GM19397 (cell line): ENCODE measurements around the gene POLRMT.
A peak's percentile ranks its signal among the peaks of the same experiment; 100 is the strongest.
"Not testable (repeated sequence)": the region's sequence is repeated elsewhere in the genome, so short reads cannot be mapped to it uniquely, and the experiment has no call there.

Source experiments
- ATAC-seq: cut with Tn5 transposase; IDR thresholded peaks from one replicate; pipeline ENCODE4 v1.9.1; 2021; ENCODE audit warnings: mild to moderate bottlenecking, moderate library complexity; ENCODE audit not compliant: unreplicated experiment

The POLRMT gene

GRCh38 chr19:633068-633785, at the start of gene POLRMT:
Gene POLRMT (minus strand): TSS chr19:633537. CDS start chr19:633512, 25 bp downstream.
- peak; percentile 82 for ATAC-seq

GRCh38 chr19:682678-683320, 49.5 kb upstream of the POLRMT start:
- ATAC-seq, result no peak

DNA sequence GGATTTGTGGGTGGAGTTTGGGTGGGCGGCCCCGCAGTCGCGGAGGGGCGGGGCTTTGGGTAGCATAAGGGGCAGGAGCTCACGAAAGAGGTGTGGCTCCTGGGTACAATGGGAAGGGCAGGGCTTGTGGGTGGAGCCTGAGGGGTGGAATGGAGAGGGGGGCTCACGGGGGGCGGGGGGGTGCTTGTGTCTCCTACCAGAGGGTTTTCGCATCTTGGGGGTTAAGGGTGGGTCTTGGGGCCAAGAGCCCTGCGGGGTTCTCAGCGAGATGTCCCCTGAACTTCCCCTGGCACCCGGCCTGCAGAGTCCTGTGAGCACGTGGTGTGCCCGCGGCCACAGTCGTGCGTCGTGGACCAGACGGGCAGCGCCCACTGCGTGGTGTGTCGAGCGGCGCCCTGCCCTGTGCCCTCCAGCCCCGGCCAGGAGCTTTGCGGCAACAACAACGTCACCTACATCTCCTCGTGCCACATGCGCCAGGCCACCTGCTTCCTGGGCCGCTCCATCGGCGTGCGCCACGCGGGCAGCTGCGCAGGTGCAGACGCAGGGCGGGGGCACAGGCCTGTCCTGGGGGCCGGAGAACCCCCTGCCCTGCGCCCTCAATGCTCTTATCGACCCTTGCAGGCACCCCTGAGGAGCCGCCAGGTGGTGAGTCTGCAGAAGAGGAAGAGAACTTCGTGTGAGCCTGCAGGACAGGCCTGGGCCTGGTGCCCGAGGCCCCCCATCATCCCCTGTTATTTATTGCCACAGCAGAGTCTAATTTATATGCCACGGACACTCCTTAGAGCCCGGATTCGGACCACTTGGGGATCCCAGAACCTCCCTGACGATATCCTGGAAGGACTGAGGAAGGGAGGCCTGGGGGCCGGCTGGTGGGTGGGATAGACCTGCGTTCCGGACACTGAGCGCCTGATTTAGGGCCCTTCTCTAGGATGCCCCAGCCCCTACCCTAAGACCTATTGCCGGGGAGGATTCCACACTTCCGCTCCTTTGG, 48.0 kb upstream of the POLRMT start:
- no peak for ATAC-seq

DNA sequence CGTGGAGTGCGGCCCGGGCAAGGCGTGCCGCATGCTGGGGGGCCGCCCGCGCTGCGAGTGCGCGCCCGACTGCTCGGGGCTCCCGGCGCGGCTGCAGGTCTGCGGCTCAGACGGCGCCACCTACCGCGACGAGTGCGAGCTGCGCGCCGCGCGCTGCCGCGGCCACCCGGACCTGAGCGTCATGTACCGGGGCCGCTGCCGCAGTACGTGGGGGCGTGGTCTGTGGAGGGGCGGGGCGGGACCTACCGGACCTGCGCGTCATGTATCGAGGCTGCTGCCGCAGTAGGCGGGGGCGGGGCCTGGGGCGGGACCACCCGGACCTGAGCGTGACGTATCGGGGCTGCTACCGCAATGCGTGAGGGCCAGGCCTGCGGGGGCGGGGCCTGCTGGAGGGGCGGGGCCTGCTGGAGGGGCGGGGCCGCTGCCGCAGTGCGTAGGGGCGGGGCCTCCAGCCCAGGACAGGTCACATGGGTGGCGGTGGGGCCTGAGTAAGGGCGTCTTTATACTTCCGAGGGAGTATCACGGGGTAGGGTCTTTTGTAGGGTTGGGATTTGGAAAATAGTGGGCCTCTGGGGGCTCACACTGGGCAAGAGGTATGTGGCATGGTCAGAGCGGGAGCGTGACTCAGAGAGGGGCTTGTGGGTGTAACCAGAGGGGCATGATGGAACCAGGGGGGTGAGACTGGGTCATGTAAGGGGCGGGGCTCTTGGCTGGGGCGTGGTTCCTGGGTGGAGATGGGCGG, 47.1 kb upstream of the POLRMT start:
- ATAC-seq, result peak; percentile 77

DNA sequence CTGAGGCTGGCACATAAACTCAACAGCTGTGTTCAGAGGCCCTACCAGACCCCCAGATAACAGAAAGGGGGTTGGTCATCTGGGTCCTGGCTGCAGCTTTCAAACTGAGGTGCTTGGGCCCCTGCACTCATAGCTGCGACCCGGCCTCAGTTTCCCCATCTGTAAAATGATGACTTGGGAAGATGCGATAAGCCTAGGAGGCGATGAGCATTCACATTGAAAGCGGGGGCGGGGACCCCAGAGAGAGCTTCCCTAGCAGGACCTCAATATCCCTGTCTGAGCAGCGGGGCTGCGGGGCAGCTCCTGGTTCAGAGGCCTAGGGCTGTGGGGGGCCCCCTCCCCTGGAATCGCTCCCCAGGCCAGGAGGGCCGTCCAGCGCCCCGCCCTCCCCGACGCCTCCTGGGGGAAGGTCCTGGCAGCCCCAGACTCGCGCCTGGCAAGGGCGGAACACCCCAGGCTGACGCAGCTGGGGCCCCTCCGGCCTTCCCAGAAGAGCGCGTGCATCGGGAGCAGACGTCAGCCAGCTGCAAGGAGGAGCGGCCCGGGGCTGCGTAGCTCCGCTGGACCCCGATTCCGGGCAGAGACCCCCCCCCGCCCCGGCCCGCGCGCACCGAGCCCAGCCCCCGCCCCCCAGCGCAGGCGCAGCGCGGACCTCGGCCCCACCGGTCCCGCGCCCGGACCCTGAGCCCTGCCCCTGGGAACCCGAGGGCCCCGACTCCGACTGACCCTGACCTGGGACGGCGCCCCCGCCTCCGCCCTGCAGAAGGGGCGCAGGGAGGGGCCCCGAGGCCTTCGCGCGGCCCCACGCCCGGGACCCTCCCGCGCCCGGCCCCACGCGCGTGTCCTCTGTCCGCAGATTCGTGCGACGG, 46.3 kb upstream of the POLRMT start:
- ATAC-seq, result no peak

DNA sequence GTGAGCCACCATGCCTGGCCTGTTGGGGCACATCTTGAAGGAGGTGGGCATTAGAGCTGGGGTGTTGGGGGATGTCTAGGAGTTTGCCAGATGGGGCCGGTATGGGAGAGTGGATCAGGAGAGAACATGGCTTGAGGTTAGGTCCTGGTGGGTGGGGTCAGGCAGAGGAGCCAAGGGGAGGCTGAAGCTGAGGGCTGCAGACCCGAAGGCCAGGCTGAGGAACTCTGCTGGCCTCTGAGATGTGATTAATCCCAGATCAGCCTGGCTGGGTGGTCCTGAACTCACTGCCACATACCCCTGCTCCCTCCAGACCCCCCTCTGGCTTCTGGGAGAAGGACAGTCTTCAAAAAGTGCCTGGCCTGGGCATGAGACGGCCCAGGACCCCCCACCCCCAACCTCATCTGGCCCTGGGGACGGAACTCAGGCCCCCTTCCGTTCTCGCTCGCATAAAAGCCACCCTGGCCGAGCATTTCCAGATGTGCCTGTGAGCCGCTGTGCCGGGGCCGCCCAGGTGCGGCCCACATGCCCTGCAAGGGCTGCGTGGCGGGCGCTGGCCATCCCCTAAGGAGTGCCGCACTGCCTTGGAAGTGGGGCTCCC, 45.6 kb upstream of the POLRMT start:
- no peak for ATAC-seq

GRCh38 chr19:677601-678436, 44.5 kb upstream of the POLRMT start:
- no peak for ATAC-seq

GRCh38 chr19:677201-677600, 43.9 kb upstream of the POLRMT start:
- no peak for ATAC-seq

DNA sequence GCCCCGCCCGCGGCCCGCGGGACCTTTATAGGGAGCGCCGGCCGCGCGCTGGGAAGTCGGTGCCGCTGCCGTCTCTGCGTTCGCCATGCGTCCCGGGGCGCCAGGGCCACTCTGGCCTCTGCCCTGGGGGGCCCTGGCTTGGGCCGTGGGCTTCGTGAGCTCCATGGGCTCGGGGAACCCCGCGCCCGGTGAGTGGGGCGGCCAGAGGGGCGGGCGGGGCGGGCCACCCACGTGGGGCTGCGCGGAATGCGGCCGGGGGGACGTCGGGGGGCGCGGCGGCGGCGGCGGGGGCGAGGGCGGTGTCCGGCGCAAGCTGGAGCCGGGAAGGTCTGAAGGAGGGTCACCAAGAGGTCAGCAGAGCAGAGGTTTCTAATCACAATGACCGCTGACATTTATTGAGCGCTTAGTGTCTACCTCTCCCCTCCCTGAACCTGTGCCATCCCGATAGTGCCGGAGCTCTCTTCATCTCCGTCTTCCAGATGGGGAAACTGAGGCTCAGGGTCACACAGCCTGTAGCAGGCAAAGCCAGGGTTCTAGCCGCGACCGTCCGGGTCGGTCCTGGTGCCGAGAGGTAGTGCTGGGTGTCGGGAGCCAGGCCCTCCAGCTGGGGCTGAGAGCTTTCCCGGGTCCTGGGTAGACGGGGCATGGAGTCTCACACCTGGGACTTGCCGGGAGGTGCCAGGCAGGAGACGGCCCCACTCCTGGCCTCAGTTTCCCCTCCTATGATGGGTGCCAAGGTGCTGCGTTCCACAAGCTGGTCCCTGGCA, 43.2 kb upstream of the POLRMT start, which contains the start of gene FSTL3:
TSS of gene FSTL3 (plus strand) at position 54 of the 767 bp plus-strand sequence. CDS start at position 86, 32 bp downstream.
- no peak for ATAC-seq

DNA sequence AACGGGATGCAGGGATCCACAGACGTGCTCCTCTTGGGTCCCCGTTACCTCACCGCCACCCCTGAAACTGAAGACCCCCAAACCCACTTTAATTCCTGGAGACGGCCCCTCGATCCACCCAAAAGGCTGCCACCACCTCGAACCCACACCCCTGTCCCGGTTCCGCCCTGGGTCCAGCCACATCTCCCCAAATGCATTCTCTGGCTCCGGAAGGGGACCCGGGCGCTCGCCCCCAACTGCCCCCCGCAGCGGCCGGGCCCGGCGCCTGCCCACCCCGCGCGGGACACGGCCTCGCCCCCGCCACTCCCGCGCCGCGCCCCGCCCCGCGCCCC, 42.6 kb upstream of the POLRMT start:
- ATAC-seq, result no peak

GRCh38 chr19:674282-675151, 41.2 kb upstream of the POLRMT start:
- ATAC-seq, result no peak

GRCh38 chr19:670609-671075, 37.3 kb upstream of the POLRMT start:
- ATAC-seq, result no peak

GRCh38 chr19:668675-669434, 35.5 kb upstream of the POLRMT start:
- ATAC-seq, result not testable (repeated sequence)

DNA sequence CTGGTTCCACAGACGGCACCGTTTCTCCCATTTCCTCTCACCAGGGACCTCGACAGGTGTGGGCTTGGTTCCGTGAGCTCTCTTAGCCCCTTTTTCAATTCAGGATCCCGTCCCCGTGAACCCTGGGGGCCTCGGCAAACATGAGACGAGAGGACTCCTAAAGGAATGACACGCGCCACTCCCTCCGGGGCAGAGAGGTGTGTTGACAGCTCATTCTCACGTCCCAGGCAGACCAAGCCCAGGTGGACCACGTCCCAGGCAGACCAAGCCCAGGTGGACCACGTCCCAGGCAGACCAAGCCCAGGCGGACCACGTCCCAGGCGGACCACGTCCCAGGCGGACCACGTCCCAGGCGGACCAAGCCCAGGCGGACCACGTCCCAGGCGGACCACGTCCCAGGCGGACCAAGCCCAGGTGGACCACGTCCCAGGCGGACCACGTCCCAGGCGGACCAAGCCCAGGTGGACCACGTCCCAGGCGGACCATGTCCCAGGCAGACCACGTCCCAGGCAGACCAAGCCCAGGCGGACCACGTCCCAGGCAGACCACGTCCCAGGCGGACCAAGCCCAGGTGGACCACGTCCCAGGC, 33.7 kb upstream of the POLRMT start:
- not testable (repeated sequence) for ATAC-seq

DNA sequence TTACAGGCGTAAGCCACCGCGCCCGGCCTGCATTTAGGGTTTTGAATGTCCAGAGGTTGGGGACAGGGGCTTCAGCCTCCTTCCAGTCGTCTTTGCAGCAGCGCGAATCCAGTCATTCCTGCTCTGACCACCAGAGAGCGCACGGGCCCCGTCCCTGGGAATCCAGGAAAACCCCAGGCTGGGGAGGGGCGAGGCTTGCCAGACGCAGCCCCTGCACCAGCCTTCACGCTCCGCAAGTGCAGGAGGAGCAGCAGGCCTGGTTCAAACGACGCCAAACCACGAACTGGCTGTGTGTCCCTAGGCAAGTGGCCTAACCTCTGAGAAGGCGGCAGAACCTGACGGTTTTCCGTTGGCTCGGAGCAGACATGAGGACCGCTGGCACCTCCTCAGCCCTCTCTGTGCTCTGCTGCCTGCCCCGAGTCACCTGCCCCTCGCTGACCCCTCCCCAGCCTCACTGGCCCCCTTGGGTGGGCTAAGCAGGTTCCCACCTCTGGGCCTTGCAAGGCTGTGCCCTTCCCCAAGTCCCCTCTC, 31.6 kb upstream of the POLRMT start:
- no peak for ATAC-seq
